Panc1 (cell line): ENCODE measurements around the gene C16orf82.

Source experiments
- POLR2AphosphoS5 ChIP-seq: IDR thresholded peaks from 2 replicates; pipeline ENCODE4 v1.6.1; 2012; ENCODE audit warnings: mild to moderate bottlenecking, low read depth, low read length, moderate library complexity
- TF ChIP-seq, protein P1 (sequence below): fragments of 450-650 bp; IDR thresholded peaks from 2 replicates; pipeline ENCODE4 v1.5.1; 2017; ENCODE audit warnings: mild to moderate bottlenecking
- TF ChIP-seq, protein P2 (sequence below), 2 experiments: IDR thresholded peaks; 2 replicates each; pipeline ENCODE4 v1.6.1; 2011 to 2012; ENCODE audit warnings: low read depth in 2 of 2, control low read depth in 1 of 2, low read length in 1 of 2, mild to moderate bottlenecking in 1 of 2, moderate library complexity in 1 of 2; ENCODE audit not compliant: insufficient read depth in 1 of 2

DNA sequence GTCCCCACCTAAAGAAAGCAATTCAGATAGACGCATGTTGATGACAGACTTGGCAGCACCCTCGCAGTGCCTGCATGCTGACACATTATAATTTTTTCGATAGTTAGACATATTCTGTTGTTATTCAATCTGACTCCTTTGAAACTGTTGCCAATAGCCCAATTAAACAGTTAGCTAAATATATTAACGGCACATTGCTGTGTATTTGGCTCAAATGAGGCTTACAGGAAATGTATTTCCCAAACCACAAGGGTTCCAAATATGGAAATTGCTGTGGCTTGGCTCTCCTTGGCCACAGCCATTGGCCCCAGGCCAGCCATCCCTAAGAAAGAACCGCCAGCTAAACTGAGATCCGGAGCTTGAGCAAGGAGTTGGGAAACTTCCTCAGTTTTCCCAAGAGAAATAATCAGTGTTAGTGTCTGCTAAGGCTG is 31.1 kb downstream of the C16orf82 start:
- TF ChIP-seq, protein P1, sequence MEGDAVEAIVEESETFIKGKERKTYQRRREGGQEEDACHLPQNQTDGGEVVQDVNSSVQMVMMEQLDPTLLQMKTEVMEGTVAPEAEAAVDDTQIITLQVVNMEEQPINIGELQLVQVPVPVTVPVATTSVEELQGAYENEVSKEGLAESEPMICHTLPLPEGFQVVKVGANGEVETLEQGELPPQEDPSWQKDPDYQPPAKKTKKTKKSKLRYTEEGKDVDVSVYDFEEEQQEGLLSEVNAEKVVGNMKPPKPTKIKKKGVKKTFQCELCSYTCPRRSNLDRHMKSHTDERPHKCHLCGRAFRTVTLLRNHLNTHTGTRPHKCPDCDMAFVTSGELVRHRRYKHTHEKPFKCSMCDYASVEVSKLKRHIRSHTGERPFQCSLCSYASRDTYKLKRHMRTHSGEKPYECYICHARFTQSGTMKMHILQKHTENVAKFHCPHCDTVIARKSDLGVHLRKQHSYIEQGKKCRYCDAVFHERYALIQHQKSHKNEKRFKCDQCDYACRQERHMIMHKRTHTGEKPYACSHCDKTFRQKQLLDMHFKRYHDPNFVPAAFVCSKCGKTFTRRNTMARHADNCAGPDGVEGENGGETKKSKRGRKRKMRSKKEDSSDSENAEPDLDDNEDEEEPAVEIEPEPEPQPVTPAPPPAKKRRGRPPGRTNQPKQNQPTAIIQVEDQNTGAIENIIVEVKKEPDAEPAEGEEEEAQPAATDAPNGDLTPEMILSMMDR, result no peak
- TF ChIP-seq, protein P2, sequence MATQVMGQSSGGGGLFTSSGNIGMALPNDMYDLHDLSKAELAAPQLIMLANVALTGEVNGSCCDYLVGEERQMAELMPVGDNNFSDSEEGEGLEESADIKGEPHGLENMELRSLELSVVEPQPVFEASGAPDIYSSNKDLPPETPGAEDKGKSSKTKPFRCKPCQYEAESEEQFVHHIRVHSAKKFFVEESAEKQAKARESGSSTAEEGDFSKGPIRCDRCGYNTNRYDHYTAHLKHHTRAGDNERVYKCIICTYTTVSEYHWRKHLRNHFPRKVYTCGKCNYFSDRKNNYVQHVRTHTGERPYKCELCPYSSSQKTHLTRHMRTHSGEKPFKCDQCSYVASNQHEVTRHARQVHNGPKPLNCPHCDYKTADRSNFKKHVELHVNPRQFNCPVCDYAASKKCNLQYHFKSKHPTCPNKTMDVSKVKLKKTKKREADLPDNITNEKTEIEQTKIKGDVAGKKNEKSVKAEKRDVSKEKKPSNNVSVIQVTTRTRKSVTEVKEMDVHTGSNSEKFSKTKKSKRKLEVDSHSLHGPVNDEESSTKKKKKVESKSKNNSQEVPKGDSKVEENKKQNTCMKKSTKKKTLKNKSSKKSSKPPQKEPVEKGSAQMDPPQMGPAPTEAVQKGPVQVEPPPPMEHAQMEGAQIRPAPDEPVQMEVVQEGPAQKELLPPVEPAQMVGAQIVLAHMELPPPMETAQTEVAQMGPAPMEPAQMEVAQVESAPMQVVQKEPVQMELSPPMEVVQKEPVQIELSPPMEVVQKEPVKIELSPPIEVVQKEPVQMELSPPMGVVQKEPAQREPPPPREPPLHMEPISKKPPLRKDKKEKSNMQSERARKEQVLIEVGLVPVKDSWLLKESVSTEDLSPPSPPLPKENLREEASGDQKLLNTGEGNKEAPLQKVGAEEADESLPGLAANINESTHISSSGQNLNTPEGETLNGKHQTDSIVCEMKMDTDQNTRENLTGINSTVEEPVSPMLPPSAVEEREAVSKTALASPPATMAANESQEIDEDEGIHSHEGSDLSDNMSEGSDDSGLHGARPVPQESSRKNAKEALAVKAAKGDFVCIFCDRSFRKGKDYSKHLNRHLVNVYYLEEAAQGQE (IDR thresholded peaks at IDR 0.05; ENCODE audit: insufficient read depth in 1 of 2, low read depth in 2 of 2, low read length in 1 of 2), result no peak
- TF ChIP-seq POLR2AphosphoS5, result no peak
